ENCODE data around the gene SEMA3E. TPM values are rescaled to one million over a fixed set of nuclear protein-coding genes. Genes with fewer than 3 reads are reported as not detected.
A peak's percentile ranks its signal among the peaks of the same experiment; 100 is the strongest.

SEMA3E gene
- total and polyA plus RNA-seq, 10 of the 15 experiments (the other 5 are each of a cell fraction or from before 2014, with no cell fraction given) = 0.08 to 2.0 (median 0.82) TPM

DNA sequence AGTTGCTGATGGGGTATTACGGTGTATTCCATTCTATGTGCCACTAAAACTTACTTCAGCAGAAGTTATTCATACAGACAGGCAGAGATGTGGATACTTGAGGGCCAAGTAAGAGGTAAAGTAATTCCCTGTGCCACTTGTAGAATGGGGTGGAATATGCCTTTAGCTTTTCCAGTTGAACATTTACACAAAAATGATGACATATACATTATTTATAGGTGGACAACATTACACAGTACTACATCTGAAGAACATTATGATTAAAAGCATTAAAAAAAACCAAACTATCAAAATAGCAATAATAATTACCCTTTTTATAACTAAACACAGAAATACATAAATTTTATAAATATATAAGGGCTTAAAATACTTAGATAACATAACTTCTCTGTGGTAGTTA lies 3.5 kb upstream of the SEMA3E start:
- H3K9me3 ChIP-seq (replicated peaks; ENCODE audit: control insufficient read depth, insufficient read depth, low read length) = no peaks in the 10 kb centered on the region
- no peak overlapping the region for H3K4me3 ChIP-seq
- ChIA-PET CTCF (interaction anchor here (0.7 to 0.8 kb wide), 2 partner anchors 22 to 30 kb away, joined by 3 read pairs; no protein-coding TSS in a partner anchor), RAD21 (ENCODE audit: unreplicated experiment) (no interaction called here), SMC1A (ENCODE audit: uncharacterized antibody, unreplicated experiment) (interaction anchor here (1.0 to 1.2 kb wide), 2 partner anchors 11 to 14 kb away, joined by 3 to 4 read pairs; no protein-coding TSS in a partner anchor), POLR2A (no interaction called here)
- no peaks in the 10 kb centered on the region for H4K20me1 ChIP-seq (ENCODE audit: control insufficient read depth, insufficient read depth)
- H3K4me2 ChIP-seq (ENCODE audit: control insufficient read depth, insufficient read depth) = no peak overlapping the region
- no peaks in the 10 kb centered on the region for H3K79me2 ChIP-seq (ENCODE audit: control insufficient read depth, insufficient read depth, low read length)
- no peaks in the 10 kb centered on the region for H3K36me3 ChIP-seq (ENCODE audit: control insufficient read depth in 2 of 2, insufficient read depth in 2 of 2, low read length in 1 of 2)
- intact Hi-C loops (cut with micrococcal nuclease; ENCODE audit: unreplicated experiment) (loop anchor here (10.0 kb wide), 1 partner anchor 838 kb away; no protein-coding TSS in a partner anchor), in situ Hi-C loops (cut with MboI) (loop anchor here (10.0 kb wide), 1 partner anchor 248 kb away; no protein-coding TSS in a partner anchor)
- FAIRE-seq (no peak), DNase-seq (ENCODE audit: low read depth, low spot score) (no peak), ATAC-seq (no peak)
- WGBS (ENCODE audit: insufficient coverage, insufficient replicate concordance, low lambda C conversion rate, missing lambda C conversion rate) = 0% methylated on average over 1 of the region's 1 CpG
- no peak overlapping the region for H2AFZ ChIP-seq (ENCODE audit: control insufficient read depth, low read depth, low read length)
- no TSS peak for BruUV-seq (replicated peaks)
- no peak overlapping the region for H3K27ac ChIP-seq (ENCODE audit: control insufficient read depth, insufficient read depth)
- no peak overlapping the region for H3K9ac ChIP-seq (ENCODE audit: control insufficient read depth, insufficient read depth, low read length)
- no peak for TF ChIP-seq WRNIP1 (IDR thresholded peaks at IDR 0.05; ENCODE audit: borderline replicate concordance, low read depth, low read length)
- no peak for TF ChIP-seq BACH1 (IDR thresholded peaks at IDR 0.05; ENCODE audit: borderline replicate concordance)
- peaks cover 0 to 2% of the 10 kb centered on the region in 2 experiments; a peak in 2 of 4 replicates for H3K27me3 ChIP-seq (replicated peaks in 1 of 2; ENCODE audit: control insufficient read depth in 2 of 2, insufficient read depth in 2 of 2, low read length in 1 of 2)
- no peaks in the 10 kb centered on the region for H3K4me1 ChIP-seq (ENCODE audit: control insufficient read depth, insufficient read depth, low read length)

DNA sequence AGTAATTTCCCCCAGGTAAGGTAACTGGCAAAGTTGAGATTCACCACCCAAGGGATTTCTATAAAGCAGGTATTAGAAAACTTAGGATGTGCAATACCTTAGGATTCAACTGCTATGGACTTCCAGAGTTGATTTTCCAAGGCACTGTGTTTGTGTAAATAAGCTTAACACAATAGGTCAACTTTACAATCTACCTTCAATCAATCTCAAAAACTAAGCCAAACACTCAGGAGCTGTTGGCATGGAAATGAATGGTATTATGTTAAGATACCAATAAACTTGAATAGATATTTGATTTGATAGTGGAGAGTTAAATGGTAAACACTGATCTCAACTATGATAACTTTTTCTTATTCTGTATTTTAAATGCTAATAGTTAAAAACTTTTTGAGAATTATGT lies 762 bp upstream of the SEMA3E start:
- ChIA-PET RAD21 (ENCODE audit: unreplicated experiment) (no interaction called here), POLR2A (no interaction called here), SMC1A (ENCODE audit: uncharacterized antibody, unreplicated experiment) (interaction anchor here (0.6 kb wide), 1 partner anchor 504 kb away, joined by 3 read pairs; no protein-coding TSS in a partner anchor), CTCF (interaction anchor here (1.6 kb wide), 1 partner anchor 12 kb away, joined by 3 read pairs; no protein-coding TSS in a partner anchor)
- H3K9ac ChIP-seq (ENCODE audit: control insufficient read depth, insufficient read depth, low read length) = no peak overlapping the region
- H3K4me3 ChIP-seq = no peak overlapping the region
- peaks cover 0 to 2% of the 10 kb centered on the region in 2 experiments; a peak in 2 of 4 replicates for H3K27me3 ChIP-seq (replicated peaks in 1 of 2; ENCODE audit: control insufficient read depth in 2 of 2, insufficient read depth in 2 of 2, low read length in 1 of 2)
- no TSS peak for BruUV-seq (replicated peaks)
- ATAC-seq = no peak
- intact Hi-C loops (cut with micrococcal nuclease; ENCODE audit: unreplicated experiment) = loop anchor here (10.0 kb wide), 1 partner anchor 835 kb away; no protein-coding TSS in a partner anchor
- no peaks in the 10 kb centered on the region for H3K79me2 ChIP-seq (ENCODE audit: control insufficient read depth, insufficient read depth, low read length)
- H3K27ac ChIP-seq (ENCODE audit: control insufficient read depth, insufficient read depth) = no peak overlapping the region
- TF ChIP-seq ETV6 (conservative IDR thresholded peaks at IDR 0.05 in 1 of 2, IDR thresholded peaks at IDR 0.05 in 1 of 2; ENCODE audit: borderline replicate concordance in 1 of 2, low read depth in 1 of 2) (no peak), MYC (IDR thresholded peaks at IDR 0.05; ENCODE audit: insufficient read depth, insufficient read length, insufficient replicate concordance, low read length, severe bottlenecking) (no peak), HDAC6 (IDR thresholded peaks at IDR 0.05; ENCODE audit: unreplicated experiment) (no peak), HDGF (IDR thresholded peaks at IDR 0.05) (no peak), NRF1 (conservative IDR thresholded peaks at IDR 0.05; ENCODE audit: low read depth, low read length) (no peak), ZNF207 (IDR thresholded peaks at IDR 0.05; ENCODE audit: borderline replicate concordance) (no peak), RBBP5 (conservative IDR thresholded peaks at IDR 0.05) (no peak), RELA (IDR thresholded peaks at IDR 0.05; ENCODE audit: borderline replicate concordance, partially characterized antibody) (no peak)
- TF ChIP-seq, protein P1, sequence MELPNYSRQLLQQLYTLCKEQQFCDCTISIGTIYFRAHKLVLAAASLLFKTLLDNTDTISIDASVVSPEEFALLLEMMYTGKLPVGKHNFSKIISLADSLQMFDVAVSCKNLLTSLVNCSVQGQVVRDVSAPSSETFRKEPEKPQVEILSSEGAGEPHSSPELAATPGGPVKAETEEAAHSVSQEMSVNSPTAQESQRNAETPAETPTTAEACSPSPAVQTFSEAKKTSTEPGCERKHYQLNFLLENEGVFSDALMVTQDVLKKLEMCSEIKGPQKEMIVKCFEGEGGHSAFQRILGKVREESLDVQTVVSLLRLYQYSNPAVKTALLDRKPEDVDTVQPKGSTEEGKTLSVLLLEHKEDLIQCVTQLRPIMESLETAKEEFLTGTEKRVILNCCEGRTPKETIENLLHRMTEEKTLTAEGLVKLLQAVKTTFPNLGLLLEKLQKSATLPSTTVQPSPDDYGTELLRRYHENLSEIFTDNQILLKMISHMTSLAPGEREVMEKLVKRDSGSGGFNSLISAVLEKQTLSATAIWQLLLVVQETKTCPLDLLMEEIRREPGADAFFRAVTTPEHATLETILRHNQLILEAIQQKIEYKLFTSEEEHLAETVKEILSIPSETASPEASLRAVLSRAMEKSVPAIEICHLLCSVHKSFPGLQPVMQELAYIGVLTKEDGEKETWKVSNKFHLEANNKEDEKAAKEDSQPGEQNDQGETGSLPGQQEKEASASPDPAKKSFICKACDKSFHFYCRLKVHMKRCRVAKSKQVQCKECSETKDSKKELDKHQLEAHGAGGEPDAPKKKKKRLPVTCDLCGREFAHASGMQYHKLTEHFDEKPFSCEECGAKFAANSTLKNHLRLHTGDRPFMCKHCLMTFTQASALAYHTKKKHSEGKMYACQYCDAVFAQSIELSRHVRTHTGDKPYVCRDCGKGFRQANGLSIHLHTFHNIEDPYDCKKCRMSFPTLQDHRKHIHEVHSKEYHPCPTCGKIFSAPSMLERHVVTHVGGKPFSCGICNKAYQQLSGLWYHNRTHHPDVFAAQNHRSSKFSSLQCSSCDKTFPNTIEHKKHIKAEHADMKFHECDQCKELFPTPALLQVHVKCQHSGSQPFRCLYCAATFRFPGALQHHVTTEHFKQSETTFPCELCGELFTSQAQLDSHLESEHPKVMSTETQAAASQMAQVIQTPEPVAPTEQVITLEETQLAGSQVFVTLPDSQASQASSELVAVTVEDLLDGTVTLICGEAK (IDR thresholded peaks at IDR 0.05; ENCODE audit: borderline replicate concordance) = no peak
- H3K9me3 ChIP-seq (replicated peaks; ENCODE audit: control insufficient read depth, insufficient read depth, low read length) = no peaks in the 10 kb centered on the region
- H3K4me1 ChIP-seq (ENCODE audit: control insufficient read depth, insufficient read depth, low read length) = no peaks in the 10 kb centered on the region
- DNase-seq (ENCODE audit: low read depth, low spot score) = no peak
- peak; percentile 27 for FAIRE-seq
- H3K4me2 ChIP-seq (ENCODE audit: control insufficient read depth, insufficient read depth) = no peak overlapping the region
- in situ Hi-C loops (cut with MboI) = loop anchor here (10.0 kb wide), 1 partner anchor 245 kb away; no protein-coding TSS in a partner anchor
- no peaks in the 10 kb centered on the region for H3K36me3 ChIP-seq (ENCODE audit: control insufficient read depth in 2 of 2, insufficient read depth in 2 of 2, low read length in 1 of 2)
- no peak overlapping the region for H2AFZ ChIP-seq (ENCODE audit: control insufficient read depth, low read depth, low read length)
- no peaks in the 10 kb centered on the region for H4K20me1 ChIP-seq (ENCODE audit: control insufficient read depth, insufficient read depth)

All from GM12878 (cell line).